SK-MEL-5 (cell line): Measurements from ENCODE around the gene CHID1. TPM values are rescaled to one million over a fixed set of nuclear protein-coding genes. Genes with fewer than 3 reads are reported as not detected.

Experiments used
- DNase-seq: peaks from one replicate; pipeline ENCODE4 v3.0.0-alpha.2; 2016; ENCODE audit warnings: low read depth, low spot score
- in situ Hi-C: cut with HindIII; loops from 2 replicates; pipeline ENCODE4 v1.10.0; 2016; ENCODE audit warnings: low sequenced_read_pairs, high pct_unique_total_duplicates, low pct_unique_long_range_greater_than_20kb
- total RNA-seq: library from RNA; depleted of rRNA; stranded (reverse); fragments of >200 nt; shearing (Covaris generic); gene quantifications from 2 replicates; pipeline ENCODE4 v1.2.3, GENCODE V29; 2014

Gene CHID1
- total RNA-seq, 1 experiment from 2014 or later, result 31.0 TPM

DNA sequence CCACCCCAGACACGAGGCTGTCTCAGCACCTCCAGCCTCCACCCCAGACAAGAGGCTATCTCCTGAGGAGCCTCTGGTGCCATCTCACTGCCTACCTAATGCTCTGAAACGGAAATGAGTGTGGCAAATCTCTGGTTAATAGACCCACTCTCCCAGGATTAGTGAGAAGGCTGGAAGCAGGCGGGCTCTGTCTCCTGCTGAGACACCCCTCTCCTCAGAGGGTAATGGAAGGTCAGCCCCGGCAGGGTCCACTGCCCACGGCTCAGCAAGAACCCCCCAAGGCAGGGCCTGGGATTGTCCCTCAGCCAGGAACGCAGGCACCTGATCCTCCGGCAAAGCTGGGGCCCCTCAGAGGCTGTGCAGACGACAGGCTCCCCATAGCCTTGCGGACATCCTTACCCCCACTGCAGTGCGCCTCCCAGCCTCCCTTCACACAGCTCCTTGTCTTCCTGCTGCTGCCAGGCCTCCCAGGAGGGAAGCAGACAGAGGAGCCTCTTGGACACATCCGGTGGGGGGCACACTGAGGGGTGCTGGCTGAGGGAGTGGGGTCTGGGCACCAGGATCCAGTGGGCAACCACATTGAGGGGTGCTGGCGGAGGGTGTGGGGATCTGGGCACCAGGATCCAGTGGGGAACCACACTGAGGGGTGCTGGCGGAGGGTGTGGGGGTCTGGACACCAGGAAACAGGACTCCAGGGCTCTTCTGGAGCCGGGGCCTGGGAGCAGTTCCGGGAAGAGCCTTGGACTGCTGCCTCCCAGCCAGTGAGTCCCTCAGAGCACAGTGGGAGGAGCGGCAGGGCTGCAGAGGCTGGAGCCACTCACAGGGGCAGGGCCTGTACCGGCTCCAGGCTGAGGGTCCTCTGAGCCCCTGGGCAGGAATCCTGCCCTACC is 13.1 kb downstream of the CHID1 start:
- in situ Hi-C loops, result no loop called here
- no peak for DNase-seq

DNA sequence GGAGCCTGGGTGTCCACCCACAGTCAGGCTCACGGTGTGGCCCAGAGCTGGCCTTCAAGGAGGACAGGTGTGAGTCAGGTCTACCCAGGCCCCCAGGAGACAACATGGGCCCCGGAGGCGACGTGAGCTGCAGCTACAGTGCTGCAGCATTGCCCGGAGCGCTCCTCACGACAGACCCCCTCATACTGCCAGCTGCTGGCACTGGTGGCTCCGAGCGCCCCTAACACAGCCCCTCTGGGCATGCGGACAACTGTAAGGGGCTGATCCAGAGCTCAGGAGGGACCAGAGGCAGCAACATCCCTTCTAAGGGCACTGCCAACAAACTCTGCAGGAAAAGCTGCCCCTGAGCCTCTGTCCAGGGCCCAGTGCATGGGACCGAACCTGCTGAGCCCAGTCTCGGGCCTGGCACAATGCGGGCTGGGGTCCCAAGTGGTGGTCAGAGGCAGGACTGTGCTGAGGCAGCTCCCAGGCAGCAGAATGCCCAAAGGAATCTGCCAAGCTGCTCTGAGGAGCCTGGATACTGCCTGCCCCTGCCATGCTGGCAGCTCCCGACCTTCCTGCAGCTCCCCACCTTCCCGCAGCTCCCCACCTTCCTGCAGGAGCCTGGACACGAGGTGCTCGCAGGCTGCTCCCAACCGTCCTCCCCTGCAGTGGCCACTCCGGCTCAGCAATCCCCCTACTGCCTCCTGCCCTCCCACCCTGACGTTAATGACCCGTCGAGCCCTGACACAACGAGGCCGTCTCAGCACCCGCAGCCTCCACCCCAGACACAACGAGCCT is 15.1 kb downstream of the CHID1 start:
- in situ Hi-C loops, result no loop called here
- DNase-seq, result no peak

DNA sequence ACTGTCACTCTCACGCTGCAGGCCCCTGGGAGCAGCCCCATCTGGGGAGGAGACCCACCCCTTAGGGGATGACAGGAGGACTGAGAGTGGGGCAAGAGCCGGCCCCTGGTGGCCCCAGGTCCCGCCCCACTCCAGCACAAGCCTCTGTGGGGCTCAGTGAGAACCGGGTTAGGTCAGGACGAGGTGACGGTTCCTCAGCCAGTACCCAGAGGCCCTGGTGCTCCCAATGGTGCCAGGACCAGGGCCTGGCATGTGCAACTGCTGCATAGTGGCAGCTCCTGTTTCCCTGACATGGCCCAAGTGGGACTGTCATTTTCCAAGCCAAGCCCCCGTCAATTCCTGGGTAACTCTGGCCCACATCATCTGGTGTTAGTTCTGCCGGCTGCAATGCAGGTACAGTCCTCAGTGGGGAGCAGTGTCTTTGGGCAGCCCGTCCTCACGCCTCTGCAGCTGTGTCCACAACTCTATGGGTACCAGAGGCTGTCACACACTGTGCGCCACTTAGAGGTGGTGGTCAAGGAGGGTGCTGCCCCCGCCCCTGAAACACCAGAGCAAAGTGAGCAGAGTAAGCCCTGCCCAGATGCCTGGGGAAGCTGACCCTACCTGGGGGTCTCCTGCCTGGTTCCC is 15.9 kb downstream of the CHID1 start:
- DNase-seq, result no peak
- in situ Hi-C loops, result no loop called here

DNA sequence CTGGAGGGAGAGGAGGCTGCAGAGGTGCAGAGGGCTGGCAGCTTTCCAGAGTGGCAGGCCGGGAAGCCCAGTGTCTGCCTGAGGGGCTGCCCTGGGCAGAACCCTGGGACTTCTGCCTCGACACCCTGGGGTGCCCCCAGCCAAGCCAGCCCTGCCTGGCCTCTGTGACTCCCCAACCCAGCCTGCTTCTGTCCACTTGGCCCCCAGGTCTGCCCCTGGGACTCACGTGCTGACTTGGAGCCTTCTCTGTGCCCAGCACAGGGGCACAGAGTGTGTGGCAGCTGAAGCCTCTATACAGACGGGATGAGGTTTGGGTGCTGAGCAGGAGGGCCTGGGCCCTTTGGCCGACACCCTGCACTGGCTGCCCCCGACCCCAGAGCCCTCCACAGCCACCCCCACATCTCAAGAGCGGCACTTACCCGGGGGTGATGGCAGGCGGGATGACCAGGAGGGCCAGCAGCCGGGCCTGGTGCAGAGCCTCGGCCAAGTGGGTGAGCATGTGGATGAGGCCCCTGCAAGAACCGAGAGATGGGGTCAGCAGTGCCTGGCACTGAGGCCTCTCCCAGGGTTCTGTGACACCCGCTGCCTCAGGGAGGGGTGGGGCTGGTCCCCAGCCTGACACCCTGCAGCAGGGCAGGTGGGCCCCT is 17.5 kb downstream of the CHID1 start:
- no peak for DNase-seq
- in situ Hi-C loops, result no loop called here

DNA sequence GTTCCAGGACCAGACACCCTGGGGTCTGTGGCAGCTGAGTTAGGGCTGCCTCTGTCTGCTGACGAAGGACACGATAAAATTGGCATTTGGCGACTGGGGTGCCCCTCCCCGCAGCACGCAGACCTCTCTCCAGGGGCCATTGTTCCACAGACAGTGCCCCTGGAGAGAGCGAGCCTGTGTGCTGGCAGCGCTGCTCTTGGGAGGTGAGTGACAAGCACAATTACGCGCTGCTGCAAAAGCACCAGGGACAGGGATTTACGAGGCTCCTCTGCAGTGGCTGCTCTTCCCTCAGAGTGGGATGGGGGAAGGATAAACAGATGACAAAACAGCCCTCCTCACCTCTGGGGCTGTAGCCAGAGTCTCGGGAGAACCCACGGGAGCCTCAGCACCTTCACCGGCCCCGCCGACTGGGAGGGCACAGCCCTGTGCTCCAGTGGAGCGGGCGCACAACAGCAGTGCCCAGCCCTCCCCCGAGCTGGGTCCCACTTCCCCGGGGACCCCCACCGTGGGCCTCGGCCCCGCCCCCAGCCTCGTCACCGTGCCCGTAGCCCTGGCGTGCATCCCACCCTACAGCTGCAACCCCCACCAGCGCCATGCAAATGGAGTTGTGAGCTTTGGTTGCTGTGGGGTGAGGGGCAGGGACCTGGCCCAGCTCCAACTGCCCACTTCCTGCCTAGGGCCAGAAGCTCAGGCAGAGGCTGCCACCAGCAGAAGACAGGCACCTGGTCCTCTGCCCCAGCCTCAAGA is 19.6 kb downstream of the CHID1 start:
- in situ Hi-C loops, result no loop called here
- DNase-seq, result no peak

DNA sequence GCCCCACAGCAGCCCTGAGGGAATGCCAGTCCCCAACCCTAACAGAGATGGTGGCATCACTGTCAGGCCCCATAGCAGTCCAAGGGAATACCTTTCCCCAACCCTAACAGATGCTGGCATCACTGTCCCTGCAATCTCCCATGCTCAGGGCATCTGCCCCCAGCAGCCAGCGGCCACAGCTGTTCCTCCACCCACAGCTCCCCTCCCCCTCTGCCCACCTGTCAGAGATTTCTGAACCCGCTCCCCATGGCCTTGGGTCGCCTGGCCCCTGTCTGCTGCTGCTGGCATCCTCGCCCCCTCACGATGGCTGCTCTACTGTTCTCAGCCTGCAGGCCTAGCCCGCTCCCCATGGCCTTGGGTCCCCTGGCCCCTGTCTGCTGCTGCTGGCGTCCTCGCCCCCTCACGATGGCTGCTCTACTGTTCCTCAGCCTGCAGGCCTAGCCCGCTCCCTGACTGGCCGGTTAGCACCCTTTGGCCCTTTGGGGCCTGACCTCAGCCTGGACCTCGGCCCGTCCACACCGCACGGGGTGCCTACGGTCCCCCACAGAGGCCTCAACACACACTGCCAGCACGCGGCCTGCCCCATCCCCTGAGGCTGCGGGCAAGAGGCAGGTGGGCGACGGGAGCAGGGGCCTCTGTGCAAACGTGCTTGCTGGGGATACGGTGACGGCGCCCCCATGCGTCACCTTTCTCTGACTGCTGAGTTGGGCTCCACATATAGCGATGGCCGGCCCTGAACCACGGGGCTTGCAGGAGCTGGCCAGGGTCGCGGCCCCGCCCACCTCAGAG is 20.7 kb downstream of the CHID1 start:
- no peak for DNase-seq
- in situ Hi-C loops, result no loop called here

DNA sequence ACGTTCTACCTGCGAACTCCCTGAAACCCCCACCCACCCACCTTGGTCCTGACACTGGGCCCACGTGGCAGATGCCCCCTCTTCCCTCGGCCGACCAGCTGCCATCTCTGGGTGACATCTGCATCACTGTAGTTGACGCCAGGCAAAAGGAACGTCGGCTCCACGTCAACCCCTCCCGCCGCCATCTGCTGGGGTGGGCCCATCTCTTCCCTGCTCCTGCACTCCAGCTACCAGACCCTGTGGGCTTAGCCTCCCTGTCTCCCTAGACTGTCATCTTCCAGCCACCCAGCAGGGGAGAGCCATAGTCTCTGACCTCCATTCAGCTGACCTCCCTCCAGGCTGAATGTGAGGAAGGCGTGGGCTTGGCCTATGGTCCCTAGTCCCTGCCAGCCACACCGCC is 21.4 kb downstream of the CHID1 start:
- in situ Hi-C loops, result no loop called here
- DNase-seq, result no peak

DNA sequence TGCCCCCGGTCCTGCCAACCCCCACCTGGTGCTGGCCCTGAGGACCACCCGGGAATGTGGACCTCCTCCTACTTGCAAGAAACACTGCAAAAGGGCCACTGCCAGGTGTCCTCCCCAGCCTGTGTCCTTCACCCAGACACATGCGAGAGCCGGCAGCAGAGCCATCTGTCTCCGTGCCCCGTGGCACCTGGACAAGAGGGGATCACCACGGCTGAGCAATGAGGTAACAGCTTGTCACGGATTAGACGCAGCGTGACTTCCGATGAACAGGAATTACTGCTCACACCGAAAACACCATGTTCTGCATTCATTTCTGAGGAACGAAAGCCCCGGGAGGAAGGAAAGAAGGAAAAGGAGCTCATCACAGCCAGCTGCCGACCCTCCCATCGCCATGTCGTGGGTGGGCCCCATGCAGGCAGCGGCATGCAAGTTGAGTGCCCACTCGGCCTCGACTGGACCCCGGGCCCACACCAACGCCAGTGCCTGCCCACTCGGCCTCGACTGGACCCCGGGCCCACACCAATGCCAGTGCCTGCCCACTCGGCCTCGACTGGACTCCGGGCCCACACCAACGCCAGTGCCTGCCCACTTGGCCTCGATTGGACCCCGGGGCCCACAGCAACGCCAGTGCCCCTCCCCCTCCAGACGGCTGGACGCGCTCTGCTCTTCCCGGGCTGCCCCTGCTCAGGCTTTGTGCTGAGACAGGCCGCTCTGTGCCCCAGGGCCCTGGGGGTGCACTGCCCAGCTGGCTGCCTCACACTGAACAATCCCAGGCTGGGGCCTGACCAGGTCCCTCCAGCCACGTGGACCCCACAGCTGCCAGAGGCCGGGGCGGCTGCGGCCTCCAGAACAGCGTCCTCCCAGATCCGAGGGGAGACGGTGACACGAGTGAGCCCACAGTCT is 22.0 kb downstream of the CHID1 start:
- in situ Hi-C loops, result no loop called here

DNA sequence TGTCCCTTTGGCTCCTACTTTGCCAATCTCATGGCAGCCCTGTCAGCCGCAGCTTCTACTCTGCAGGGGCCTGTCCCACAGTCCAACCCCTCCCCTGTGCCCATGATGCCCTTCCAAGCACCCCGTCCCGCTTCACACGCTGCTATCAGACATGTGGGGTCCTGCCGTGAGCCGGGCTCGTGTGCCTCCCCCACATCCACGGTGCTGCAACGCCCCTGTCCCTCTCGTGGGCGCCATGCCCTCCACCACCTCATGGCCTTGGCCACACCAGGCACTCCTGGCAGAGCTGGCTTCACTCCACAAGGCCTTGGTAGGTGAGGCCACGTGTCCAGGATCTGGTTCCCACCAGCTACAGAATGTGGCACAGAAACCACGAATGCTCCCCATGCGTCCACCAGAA is 23.0 kb downstream of the CHID1 start:
- in situ Hi-C loops, result no loop called here
- DNase-seq, result no peak

More for the DNA sequence above, 22.0 kb downstream of the CHID1 start:
- no peak for DNase-seq

DNA sequence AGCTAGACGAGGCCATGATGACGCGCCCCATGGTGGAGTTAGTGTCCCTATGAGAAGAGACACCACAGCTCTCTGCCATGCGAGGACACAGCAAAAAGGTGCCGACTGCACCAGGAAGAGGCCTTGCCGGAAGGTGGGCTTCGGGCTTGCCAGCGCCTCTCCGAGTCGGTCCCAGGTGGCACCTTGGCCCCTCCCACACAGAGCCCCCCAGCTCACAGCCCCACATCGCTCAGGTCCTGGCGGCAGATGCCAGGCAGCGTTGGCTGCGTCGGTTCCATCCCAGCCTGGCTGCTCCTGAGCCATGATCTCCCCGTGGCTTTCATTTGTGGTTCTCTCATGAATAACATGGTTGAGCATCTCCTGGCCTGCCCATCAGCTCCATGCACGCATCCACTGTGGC is 24.0 kb downstream of the CHID1 start:
- in situ Hi-C loops, result no loop called here
- DNase-seq, result no peak

DNA sequence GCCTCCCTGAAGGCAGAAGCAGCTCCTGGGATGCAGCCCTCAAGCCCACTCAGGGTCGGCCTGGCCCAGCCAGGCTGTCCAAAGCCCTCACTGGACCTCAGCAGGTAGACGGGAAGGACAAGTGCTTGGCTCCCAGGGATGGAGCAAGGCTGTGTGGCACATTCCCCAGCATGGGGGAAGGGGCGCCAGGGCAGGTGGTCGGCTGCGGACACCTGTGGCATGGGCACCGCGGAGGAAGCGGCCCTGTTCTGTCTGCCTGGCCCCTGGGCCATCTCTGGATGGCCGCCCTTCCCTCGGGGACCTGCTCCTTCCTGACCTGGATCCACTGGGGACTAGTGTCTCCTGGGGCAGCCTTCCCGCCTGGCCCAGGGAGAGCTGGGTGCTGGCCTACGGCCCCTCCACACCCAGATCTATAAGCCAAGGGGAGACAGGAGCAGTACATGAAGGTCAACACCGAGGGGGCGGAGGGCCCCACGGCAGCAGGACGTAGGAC is 26.0 kb downstream of the CHID1 start:
- no peak for DNase-seq
- in situ Hi-C loops, result no loop called here

DNA sequence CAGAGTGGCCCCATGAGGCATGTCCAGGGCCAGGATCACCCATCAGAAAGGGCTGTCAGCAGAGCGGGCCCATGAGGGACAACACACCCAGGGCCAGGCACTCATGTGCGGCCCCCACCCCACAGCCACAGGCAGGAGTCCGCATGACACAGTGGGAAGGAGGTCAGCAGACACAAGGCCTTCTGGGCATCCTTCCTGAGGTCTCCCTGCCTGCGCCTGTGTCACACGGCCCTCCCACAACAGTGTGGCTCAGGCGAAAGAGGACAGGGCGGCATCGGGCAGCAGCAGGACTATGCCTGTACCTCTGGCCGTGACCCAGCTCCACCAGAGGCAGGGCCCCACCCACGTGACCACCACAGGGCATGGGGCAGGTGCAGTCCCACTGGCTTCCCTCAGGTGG is 27.1 kb downstream of the CHID1 start:
- in situ Hi-C loops, result no loop called here
- no peak for DNase-seq

DNA sequence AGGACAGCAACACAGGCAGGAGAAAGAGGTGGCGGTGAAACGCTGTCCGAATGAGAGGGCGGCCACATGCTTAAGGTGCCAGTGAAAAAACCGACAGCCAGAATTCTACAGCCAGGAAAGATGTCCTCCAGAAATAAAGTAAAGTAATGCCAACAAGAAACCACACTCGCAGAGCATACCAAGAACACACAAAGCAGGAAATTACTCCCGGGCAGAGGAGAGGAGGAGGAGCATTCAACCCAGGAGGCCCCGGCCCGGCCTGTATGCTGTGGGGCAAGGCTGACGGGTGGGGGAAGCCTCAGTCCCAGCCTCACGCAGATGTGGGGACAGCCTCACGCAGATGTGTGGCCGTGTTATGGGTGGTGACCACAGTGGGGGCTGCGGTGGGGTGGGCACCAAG is 28.0 kb downstream of the CHID1 start:
- in situ Hi-C loops, result no loop called here
- DNase-seq, result no peak

DNA sequence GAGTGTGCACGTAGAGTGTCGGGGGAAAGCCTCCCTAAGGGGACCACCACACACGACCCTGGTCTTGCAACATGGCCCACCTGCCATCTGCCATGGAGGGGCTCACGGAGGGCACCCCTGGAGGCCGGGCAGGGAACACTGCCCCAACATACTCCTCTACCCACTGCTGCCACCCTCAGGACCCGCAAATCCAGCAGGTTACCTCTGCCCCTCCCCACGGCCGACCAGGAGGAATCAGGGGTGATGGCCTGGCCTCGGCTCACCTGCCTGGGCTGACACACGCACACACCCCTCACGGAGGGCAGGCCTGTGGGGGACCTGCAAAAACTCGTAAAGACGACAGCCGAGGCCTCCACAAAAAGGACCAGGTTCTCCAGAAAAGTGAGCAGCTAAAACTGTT is 30.2 kb downstream of the CHID1 start:
- in situ Hi-C loops, result no loop called here
- DNase-seq, result no peak

DNA sequence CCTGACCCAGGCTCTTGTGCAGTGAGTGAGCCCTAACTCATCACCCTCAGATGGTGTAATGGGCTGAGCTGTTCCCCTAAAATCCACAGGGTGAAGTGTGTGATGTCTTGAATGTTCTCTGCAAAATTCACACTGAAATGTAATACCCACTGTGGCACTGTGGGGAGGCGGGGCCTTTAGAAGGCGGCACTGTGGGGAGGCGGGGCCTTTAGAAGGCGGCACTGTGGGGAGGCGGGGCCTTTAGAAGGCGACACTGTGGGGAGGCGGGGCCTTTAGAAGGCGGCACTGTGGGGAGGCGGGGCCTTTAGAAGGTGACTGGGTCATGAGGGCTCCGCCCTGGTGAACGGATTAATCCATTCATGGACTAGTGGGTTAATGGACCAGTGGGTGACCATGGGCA is 33.0 kb downstream of the CHID1 start:
- in situ Hi-C loops, result no loop called here
- DNase-seq, result peak; percentile 61

DNA sequence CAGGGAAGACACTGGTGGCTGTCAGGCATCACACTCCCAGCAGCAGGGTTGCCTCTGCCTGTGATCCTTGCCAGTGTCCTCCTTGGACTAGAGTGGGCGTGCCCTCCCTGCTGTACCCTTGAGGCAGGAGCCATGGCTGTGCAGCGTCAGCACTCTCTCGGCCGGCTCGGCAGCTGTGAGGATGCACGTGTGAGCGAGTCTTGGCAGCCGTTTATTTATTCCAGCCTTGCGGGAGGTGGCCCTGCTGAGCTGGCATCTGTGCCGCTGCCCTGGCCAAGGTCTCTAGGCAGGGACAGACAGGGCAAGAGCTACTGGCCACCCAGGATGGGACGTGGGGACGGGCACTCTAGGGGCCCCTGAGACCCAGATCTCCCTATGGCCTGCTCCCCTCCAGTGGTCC is 34.1 kb downstream of the CHID1 start:
- DNase-seq, result no peak
- in situ Hi-C loops, result no loop called here
